Motor neuron (in vitro differentiated cells): ENCODE measurements around the gene GRIK3. TPM values are rescaled to one million over a fixed set of nuclear protein-coding genes. Genes with fewer than 3 reads are reported as not detected.
A peak's percentile ranks its signal among the peaks of the same experiment; 100 is the strongest.

Experiments used
- ATAC-seq, 8 experiments: fragments of 200-7000 bp; cut with Tn5 transposase; replicated peaks in 6 of 8; 2 replicates each; pipeline ENCODE4 v1.8.0; 2021; ENCODE audit warnings: mild to moderate bottlenecking in 8 of 8, moderate library complexity in 8 of 8
- H3K27ac ChIP-seq, 2 donors: fragments of 250-450 bp; sonication (Bioruptor Pico); 2 replicates each; pipeline ENCODE4 v1.9.0; 2021; ENCODE audit warnings: antibody characterized with exemption in 2 of 2, mild to moderate bottlenecking in 2 of 2, moderate library complexity in 1 of 2
- H3K4me1 ChIP-seq, 2 donors: fragments of 250-450 bp; sonication (Bioruptor Pico); replicated peaks in 1 of 2; 2 replicates each; pipeline ENCODE4 v1.6.1; 2021; ENCODE audit warnings: antibody characterized with exemption in 2 of 2, mild to moderate bottlenecking in 2 of 2, moderate library complexity in 1 of 2
- H3K4me3 ChIP-seq, 5 donors: fragments of 250-450 bp; sonication (Bioruptor Pico); 2 replicates each; pipeline ENCODE4 v1.9.0; 2021; ENCODE audit warnings: antibody characterized with exemption in 5 of 5, mild to moderate bottlenecking in 5 of 5, moderate library complexity in 4 of 5
- WGBS, 10 experiments: fragments of 450-650 bp; shearing (Covaris generic); methylation state at CpG; one replicate each; pipeline ENCODE4 v1.0.0; 2022; 5-methylcytosine and 5-hydroxymethylcytosine counted together
- in situ Hi-C, 9 experiments: fragments of 400-800 bp; cut with MboI; loops; one replicate each; pipeline ENCODE4 v1.15.0; 2021; ENCODE audit warnings: low sequenced_read_pairs in 9 of 9, low pct_unique_long_range_greater_than_20kb in 2 of 9; ENCODE audit not compliant: unreplicated experiment in 9 of 9
- total RNA-seq, 8 experiments: library from RNA; unstranded; fragments of 300-600 nt; gene quantifications; 2 replicates each; pipeline versions ENCODE4 v1.2.3 to v1.2.4, GENCODE V29; 2022

Gene GRIK3
- total RNA-seq, 8 experiments from 2014 or later, result 0.73 to 21.1 (median 11.9) TPM

DNA sequence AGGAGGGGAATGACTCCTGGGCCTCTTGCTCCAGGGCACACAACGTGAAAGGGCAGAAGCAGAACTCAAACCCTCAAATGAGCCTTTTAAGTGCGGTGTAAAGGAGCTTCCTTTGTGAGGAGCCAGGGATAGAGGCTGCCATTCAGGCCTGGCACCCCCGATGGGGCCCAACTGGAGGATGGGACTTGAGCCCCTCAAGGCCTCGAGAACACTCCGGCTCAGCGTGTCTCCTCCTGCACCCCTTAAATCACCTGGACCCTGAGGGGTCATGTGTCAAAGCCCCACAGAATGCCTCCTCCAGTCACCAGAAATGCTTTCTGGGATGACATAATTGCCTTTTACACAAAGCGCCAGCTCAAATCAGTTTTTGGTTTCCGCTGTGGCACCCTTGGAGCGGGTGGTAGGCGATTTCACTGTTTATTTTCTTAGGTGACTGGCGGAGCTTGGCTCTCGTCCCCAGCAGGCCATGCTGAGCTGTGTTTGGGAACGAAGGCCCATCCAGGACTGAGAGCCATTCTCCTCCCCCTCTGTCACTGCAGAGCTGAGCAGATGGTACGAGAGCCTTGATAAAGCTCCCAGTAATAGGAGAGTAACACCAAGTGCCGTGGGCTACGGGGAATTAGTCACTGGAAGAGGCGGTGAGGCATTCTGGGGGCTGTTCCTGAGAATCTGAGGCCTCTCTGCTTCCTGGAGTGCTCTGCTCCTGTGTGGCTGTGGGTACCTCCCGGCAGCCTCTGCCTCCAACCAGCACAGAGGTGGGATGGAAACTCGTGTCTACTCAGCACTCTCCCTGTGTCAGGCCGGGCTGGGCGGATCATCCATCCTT, 163.0 kb downstream of the GRIK3 start:
- peak in 6 of 8 experiments; percentile 40 to 85 (median 82) for ATAC-seq
- Histone ChIP-seq H3K4me3 (no peak overlapping the region), H3K27ac (peak overlapping the region; percentile 55 to 64), H3K4me1 (peaks cover 29 to 44% of the 10 kb centered on the region in 2 donors)
- in situ Hi-C loops, result no loop called here
- WGBS, 10 experiments, result 20 to 81% (median 68%) methylated on average over 1 to 14 of the region's 21 CpGs; no CpG with 5 or more reads in 4 of the 10 experiments

DNA sequence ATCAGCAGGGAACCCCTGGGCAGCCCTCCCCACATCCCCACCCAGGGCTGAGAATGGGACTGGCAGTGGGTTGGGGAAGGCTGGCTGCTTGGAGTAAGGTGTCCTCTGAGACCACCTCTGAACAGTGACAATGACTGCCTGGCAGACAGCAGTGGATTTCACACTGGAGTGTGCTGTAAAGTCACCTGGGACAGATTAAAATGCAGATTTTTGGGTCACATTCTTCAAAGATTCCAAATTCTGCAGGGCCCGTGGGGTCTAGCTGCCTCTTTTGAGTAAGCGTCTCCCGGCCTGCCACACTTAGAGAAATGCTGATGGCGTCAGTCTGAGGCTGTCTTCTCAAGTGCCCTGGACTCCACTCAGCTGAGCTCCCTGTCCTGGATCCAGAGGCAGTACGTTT, 164.5 kb downstream of the GRIK3 start:
- WGBS, 10 experiments, result 0 to 93% (median 76%) methylated on average over 1 to 4 of the region's 5 CpGs; no CpG with 5 or more reads in 5 of the 10 experiments
- in situ Hi-C loops, result no loop called here
- Histone ChIP-seq H3K4me1 (peaks cover 28 to 47% of the 10 kb centered on the region in 2 donors), H3K4me3 (no peak overlapping the region), H3K27ac (peak overlapping the region in 1 of 2 donors; percentile 59)
- no peak for ATAC-seq

GRCh38 chr1:36869054-36869453, 165.3 kb downstream of the GRIK3 start:
- Histone ChIP-seq H3K27ac (no peak overlapping the region), H3K4me3 (no peak overlapping the region), H3K4me1 (peaks cover 28 to 47% of the 10 kb centered on the region in 2 donors)
- peak in 1 of 8 experiments; percentile 2 for ATAC-seq
- in situ Hi-C loops, result no loop called here
- 0 to 85% (median 69%) methylated on average over 1 to 6 of the region's 6 CpGs; no CpG with 5 or more reads in 4 of the 10 experiments for WGBS, 10 experiments

DNA sequence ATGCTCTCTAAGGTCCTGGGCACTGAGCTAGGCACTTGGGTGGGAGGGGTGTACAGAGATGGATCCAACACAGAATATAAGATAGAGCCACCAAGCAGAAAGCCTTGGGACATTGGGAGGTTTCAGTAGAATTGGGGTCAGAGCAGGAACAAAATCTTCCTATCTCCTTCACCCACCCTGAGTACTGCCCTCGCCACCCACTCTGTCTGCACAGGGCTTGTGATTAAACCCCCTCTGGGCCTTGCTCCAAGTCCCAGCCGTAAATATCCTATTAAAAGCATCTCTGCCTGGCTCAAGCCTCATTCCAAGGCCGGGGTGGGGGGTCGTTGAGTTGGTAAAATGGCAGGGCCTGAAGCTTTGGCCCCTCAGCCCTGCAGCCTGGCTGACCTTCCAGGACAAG, 166.7 kb downstream of the GRIK3 start:
- H3K4me3 ChIP-seq, result no peak overlapping the region
- peaks cover 23 to 46% of the 10 kb centered on the region in 2 donors for H3K4me1 ChIP-seq
- WGBS, 10 experiments, result 0 to 94% (median 46%) methylated on average over 1 to 4 of the region's 4 CpGs; no CpG with 5 or more reads in 6 of the 10 experiments
- in situ Hi-C loops, result no loop called here
- no peak for ATAC-seq
- no peak overlapping the region for H3K27ac ChIP-seq

DNA sequence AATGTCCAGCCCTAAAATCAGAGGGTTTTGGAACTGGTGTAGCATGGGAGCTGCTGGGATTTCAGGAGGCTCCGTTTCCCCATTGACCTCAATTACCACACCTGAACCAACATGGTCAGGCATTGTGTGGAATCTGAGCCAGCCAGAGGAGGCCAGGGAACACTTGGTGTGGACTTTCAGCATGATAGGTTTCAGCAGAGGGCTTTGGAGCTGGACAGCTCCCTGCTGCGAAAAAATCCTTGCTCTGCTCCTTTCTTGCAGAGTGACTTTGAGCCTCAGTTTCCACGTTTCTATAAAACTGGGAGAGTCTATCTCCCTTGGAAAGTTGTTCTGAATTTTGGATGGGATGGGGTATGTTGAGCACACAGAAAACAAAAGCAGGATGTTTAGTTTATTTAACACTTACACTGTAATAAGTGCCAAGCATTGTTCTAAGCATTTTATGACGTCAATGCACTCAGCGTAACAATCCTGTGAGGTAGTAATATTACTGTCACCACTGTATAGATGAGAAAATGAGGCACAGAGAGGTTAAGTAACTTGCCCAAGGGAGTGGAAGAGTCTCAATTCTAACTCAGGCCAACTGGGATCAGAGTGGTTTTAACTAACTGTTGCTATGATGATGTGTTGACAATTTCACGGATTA, 168.0 kb downstream of the GRIK3 start:
- Histone ChIP-seq H3K27ac (no peak overlapping the region), H3K4me1 (peaks cover 21 to 41% of the 10 kb centered on the region in 2 donors), H3K4me3 (no peak overlapping the region)
- in situ Hi-C loops, result no loop called here
- ATAC-seq, result no peak
- WGBS, 10 experiments, result 0 to 88% (median 22%) methylated on average over 3 to 6 of the region's 6 CpGs; no CpG with 5 or more reads in 3 of the 10 experiments

- ATAC-seq, result no peak
- WGBS, 10 experiments, result 33 to 75% (median 50%) methylated on average over 1 of the region's 1 CpG; no CpG with 5 or more reads in 6 of the 10 experiments
- no peak overlapping the region for H3K27ac ChIP-seq
Measured at GRCh38 chr1:36865602-36865900, 168.8 kb downstream of the GRIK3 start.

DNA sequence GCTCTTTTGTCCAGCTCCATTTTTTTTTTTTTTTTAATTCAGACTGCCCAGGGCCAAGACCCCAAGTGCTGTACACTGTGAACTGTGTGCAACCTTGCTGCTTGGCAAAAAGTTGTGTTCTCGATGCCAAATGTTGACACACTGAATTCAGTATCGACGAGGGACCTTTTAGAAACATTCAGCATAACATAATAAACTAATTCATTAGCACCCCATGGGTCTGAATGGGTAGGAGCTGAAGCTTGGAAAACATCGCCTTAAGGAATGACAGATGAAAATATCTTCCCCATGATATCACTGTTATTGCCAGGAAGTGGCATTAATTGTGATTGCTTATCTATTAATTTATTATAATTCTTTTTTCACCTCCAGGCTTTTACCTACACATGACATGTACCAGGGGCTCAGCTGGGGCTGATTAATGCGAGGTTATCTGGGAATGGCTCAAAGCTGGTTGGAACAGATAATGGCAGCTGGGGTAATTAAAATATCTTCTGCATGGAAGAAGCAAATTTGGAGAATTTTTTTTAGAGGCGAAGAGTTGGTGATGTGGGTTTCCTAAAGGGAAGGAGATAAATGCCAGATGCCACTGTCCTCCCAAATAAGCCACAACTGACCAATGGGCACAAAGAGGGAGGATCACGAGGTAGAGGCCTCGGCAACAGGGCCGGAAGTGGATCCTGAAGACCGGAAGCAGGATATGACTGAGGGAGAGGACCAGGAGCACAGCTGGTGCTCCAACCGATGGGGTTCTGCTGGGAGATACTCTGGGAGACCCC, 169.3 kb downstream of the GRIK3 start:
- WGBS, 10 experiments, result 15 to 100% (median 73%) methylated on average over 1 to 11 of the region's 11 CpGs
- in situ Hi-C loops, result no loop called here
- ATAC-seq, result peak in 5 of 8 experiments; percentile 23 to 65 (median 47)
- Histone ChIP-seq H3K4me3 (no peak overlapping the region), H3K27ac (peak overlapping the region in 1 of 2 donors; percentile 2), H3K4me1 (peaks cover 19 to 31% of the 10 kb centered on the region in 2 donors)

More at GRCh38 chr1:36865602-36865900, 168.8 kb downstream of the GRIK3 start:
- H3K4me1 ChIP-seq, result peaks cover 19 to 36% of the 10 kb centered on the region in 2 donors
- H3K4me3 ChIP-seq, result no peak overlapping the region
- in situ Hi-C loops, result no loop called here

- in situ Hi-C loops, result no loop called here
- Histone ChIP-seq H3K27ac (peak overlapping the region in 1 of 2 donors; percentile 2), H3K4me3 (no peak overlapping the region), H3K4me1 (peaks cover 19 to 24% of the 10 kb centered on the region in 2 donors)
- peak in 1 of 8 experiments; percentile 5 for ATAC-seq
- WGBS, 10 experiments, result 0 to 73% (median 53%) methylated on average over 1 to 5 of the region's 6 CpGs; no CpG with 5 or more reads in 2 of the 10 experiments
Measured at GRCh38 chr1:36864182-36864822, 170.0 kb downstream of the GRIK3 start.

GRCh38 chr1:36863500-36863899, 170.8 kb downstream of the GRIK3 start:
- in situ Hi-C loops, result no loop called here
- Histone ChIP-seq H3K4me1 (peaks cover 16 to 19% of the 10 kb centered on the region in 2 donors), H3K27ac (no peak overlapping the region), H3K4me3 (no peak overlapping the region)
- ATAC-seq, result no peak
- 0 to 94% (median 87%) methylated on average over 1 to 5 of the region's 5 CpGs; no CpG with 5 or more reads in 3 of the 10 experiments for WGBS, 10 experiments

DNA sequence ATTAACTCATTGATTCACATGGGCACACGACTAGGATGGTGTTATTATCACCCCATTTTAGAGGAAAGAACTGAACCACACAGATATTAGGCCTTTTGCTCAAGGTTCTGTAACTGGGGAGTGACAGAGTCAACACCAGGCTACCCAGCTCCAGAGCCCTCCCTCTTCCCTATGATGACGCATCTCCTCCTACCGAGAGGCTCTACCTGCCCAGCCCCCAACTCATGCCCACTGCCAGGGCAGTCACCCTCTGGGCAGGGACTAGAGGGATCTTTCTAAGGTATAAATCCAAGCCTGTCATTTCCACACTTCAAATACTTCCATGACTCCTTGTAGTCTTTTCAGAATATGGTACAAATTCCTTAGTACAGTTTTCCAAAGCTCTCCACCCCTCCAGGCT, 171.3 kb downstream of the GRIK3 start:
- in situ Hi-C loops, result no loop called here
- ATAC-seq, result no peak
- no peak overlapping the region for H3K4me3 ChIP-seq
- 0 to 71% (median 65%) methylated on average over 1 to 3 of the region's 3 CpGs; no CpG with 5 or more reads in 4 of the 10 experiments for WGBS, 10 experiments
- no peak overlapping the region for H3K27ac ChIP-seq
- peaks cover 16 to 20% of the 10 kb centered on the region in 2 donors for H3K4me1 ChIP-seq

DNA sequence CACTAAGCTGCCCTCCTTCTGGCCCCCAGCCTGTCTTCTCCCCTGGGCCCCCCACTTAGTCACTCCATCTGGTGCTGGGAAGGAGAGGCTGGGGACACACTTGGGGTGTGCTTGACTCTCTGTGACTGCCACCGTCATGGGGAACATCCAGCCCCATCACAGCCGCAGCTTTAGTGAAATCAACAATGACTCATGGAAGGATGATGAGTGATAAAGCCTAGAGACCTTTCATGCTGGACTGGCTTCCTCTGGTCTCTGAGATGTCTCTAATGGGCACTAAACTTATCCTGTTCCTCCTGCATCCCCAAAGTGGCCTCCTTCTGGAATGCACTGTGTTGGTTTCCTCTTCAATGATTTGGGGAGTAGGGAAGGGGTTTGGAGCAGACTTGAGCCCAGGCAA, 172.9 kb downstream of the GRIK3 start:
- Histone ChIP-seq H3K27ac (no peak overlapping the region), H3K4me3 (no peak overlapping the region), H3K4me1 (peaks cover 33 to 37% of the 10 kb centered on the region in 2 donors)
- in situ Hi-C loops, result no loop called here
- 77 to 100% (median 80%) methylated on average over 1 to 2 of the region's 2 CpGs; no CpG with 5 or more reads in 7 of the 10 experiments for WGBS, 10 experiments
- ATAC-seq, result peak in 5 of 8 experiments; percentile 58 to 80 (median 71)

- in situ Hi-C loops, result no loop called here
- peaks cover 40 to 45% of the 10 kb centered on the region in 2 donors for H3K4me1 ChIP-seq
- ATAC-seq, result no peak
- no peak overlapping the region for H3K27ac ChIP-seq
- no peak overlapping the region for H3K4me3 ChIP-seq
- WGBS, 10 experiments, result 81 to 95% (median 89%) methylated on average over 4 to 6 of the region's 10 CpGs; no CpG with 5 or more reads in 7 of the 10 experiments
Measured at GRCh38 chr1:36859926-36860325, 174.4 kb downstream of the GRIK3 start.
